Activated naive CD4-positive, alpha-beta T cell treated with anti-CD3 and anti-CD28 coated beads, Interleukin-2, amount 10 ng/mL, durations not matched to agents 7 days and 5 days (primary cell): ENCODE data around the gene PTDSS2.

Experiments
- CTCF ChIA-PET: fragments of 350-600 bp; sonication (Branson Sonifier 250); formaldehyde crosslinking; loops from one replicate; lab custom pipeline; 2021; ENCODE audit warnings: antibody characterized with exemption; lab: Charles Lee
- DNase-seq: peaks from one replicate; pipeline ENCODE4 v3.0.0-alpha.2; 2020
- H3K27ac Mint-ChIP-seq: one replicate; pipeline ENCODE4 v1.8.0; 2021; ENCODE audit warnings: mild to moderate bottlenecking, moderate library complexity, mixed read lengths
- H3K27me3 Mint-ChIP-seq: one replicate; pipeline ENCODE4 v1.8.0; 2021; ENCODE audit warnings: mild to moderate bottlenecking, mixed read lengths
- H3K36me3 Mint-ChIP-seq: one replicate; pipeline ENCODE4 v1.8.0; 2021; ENCODE audit warnings: mixed read lengths
- H3K4me1 Mint-ChIP-seq: one replicate; pipeline ENCODE4 v1.8.0; 2021; ENCODE audit warnings: mixed read lengths
- H3K4me3 Mint-ChIP-seq: one replicate; pipeline ENCODE4 v1.8.0; 2021; ENCODE audit warnings: mild to moderate bottlenecking, moderate library complexity, mixed read lengths
- H3K9me3 Mint-ChIP-seq: one replicate; pipeline ENCODE4 v1.8.0; 2021; ENCODE audit warnings: mixed read lengths

The PTDSS2 gene

DNA sequence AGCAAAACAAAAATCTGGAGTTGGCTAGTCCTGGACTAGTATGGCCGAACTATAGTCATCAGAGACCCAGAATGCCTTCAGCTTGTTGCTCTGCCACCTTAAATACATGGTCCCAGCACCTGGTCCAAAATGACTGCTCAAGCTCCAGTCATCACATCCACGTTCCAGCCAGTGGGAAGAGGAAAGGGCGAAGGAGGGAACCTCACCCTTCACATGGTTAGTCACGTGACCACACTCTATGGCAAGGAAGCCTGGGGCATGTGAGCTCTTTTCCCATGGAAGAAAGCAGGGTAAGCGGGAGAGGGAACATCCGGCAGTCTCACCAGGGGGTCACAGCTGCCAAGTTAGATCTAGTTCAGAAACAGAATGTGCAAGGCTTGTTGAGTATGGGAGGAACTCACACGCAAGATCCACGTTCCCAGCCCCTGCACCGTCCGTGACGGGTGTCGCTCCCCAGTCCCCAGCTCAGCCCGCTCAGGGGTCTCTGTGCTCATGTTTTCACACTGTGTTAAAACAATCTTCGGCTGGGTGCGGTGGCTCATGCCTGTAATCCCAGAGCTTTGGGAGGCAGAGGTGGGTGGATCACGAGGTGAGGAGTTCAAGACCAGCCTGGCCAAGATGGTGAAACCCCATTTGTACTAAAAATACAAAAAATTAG is 6.4 kb upstream of the PTDSS2 start:
- Mint-ChIP-seq H3K36me3 (no peaks in the 10 kb centered on the region), H3K9me3 (no peaks in the 10 kb centered on the region), H3K4me1 (peaks cover 33% of the 10 kb centered on the region), H3K4me3 (no peak overlapping the region), H3K27ac (no peak overlapping the region), H3K27me3 (peaks cover 37% of the 10 kb centered on the region)
- no peak for DNase-seq
- CTCF ChIA-PET = interaction anchor here (1.1 kb wide), 1 partner anchor 75 kb away, joined by 3 read pairs; no protein-coding TSS in a partner anchor

GRCh38 chr11:444396-445144 is 5.5 kb upstream of the PTDSS2 start:
- H3K4me3 Mint-ChIP-seq = no peak overlapping the region
- no peak for DNase-seq
- CTCF ChIA-PET = no interaction called here
- H3K27me3 Mint-ChIP-seq = peaks cover 37% of the 10 kb centered on the region
- H3K4me1 Mint-ChIP-seq = peaks cover 34% of the 10 kb centered on the region
- H3K27ac Mint-ChIP-seq = no peak overlapping the region
- H3K9me3 Mint-ChIP-seq = no peaks in the 10 kb centered on the region
- H3K36me3 Mint-ChIP-seq = no peaks in the 10 kb centered on the region

GRCh38 chr11:445765-446588 is 4.1 kb upstream of the PTDSS2 start:
- peaks cover 40% of the 10 kb centered on the region for H3K27me3 Mint-ChIP-seq
- peak overlapping the region; percentile 45 for H3K27ac Mint-ChIP-seq
- CTCF ChIA-PET = no interaction called here
- no peak for DNase-seq
- peaks cover 2% of the 10 kb centered on the region for H3K36me3 Mint-ChIP-seq
- peaks cover 26% of the 10 kb centered on the region for H3K4me1 Mint-ChIP-seq
- H3K9me3 Mint-ChIP-seq = no peaks in the 10 kb centered on the region
- H3K4me3 Mint-ChIP-seq = no peak overlapping the region

GRCh38 chr11:446891-447290 is 3.2 kb upstream of the PTDSS2 start:
- Mint-ChIP-seq H3K4me1 (peaks cover 30% of the 10 kb centered on the region), H3K4me3 (no peak overlapping the region), H3K27me3 (peaks cover 39% of the 10 kb centered on the region), H3K9me3 (no peaks in the 10 kb centered on the region), H3K27ac (no peak overlapping the region), H3K36me3 (peaks cover 2% of the 10 kb centered on the region)
- CTCF ChIA-PET = no interaction called here
- DNase-seq = no peak

GRCh38 chr11:447923-448731 is 2.0 kb upstream of the PTDSS2 start:
- Mint-ChIP-seq H3K27ac (peak overlapping the region; percentile 96), H3K36me3 (peaks cover 2% of the 10 kb centered on the region), H3K27me3 (peaks cover 32% of the 10 kb centered on the region), H3K4me3 (peak overlapping the region; percentile 88), H3K4me1 (peaks cover 28% of the 10 kb centered on the region), H3K9me3 (no peaks in the 10 kb centered on the region)
- CTCF ChIA-PET = interaction anchor here (0.6 to 4.3 kb wide), 21 partner anchors 8 to 274 kb away, joined by 3 to 37 read pairs (median 5); partner anchors contain the start of gene SIGIRR
- DNase-seq = peak; percentile 97

- CTCF ChIA-PET = interaction anchor here (0.8 to 4.3 kb wide), 9 partner anchors 11 to 200 kb away, joined by 3 to 37 read pairs (median 5); partner anchors contain the start of gene SIGIRR
- peak; percentile 90 for DNase-seq
- H3K9me3 Mint-ChIP-seq = no peaks in the 10 kb centered on the region
- H3K36me3 Mint-ChIP-seq = peaks cover 7% of the 10 kb centered on the region
- peak overlapping the region; percentile 93 for H3K27ac Mint-ChIP-seq
- H3K27me3 Mint-ChIP-seq = peaks cover 11% of the 10 kb centered on the region
- peak overlapping the region; percentile 86 for H3K4me3 Mint-ChIP-seq
- H3K4me1 Mint-ChIP-seq = peaks cover 33% of the 10 kb centered on the region
Measured at GRCh38 chr11:450809-451451, 851 bp downstream of the PTDSS2 start.

DNA sequence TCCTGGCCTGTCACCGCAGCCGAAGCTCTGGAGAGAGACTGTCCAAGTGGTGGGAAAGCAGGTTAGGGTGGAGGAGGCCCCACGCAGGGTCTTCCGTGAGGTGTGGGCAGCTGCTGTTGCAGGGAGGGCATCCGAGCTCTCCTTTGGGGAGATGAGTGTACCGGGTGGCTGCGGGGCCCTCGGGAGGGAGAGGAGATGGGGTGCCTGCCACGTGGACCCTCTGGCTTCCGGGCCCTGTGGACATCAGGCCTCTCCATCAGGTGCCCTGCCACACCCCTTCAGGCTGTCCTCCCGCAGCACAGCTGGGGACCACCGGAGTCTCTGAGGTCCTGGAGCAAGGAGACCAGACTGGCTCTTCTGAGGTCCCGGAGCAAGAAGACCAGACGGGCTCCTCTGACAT is 1.7 kb downstream of the PTDSS2 start:
- peak overlapping the region; percentile 86 for H3K4me3 Mint-ChIP-seq
- peaks cover 6% of the 10 kb centered on the region for H3K27me3 Mint-ChIP-seq
- peaks cover 12% of the 10 kb centered on the region for H3K36me3 Mint-ChIP-seq
- CTCF ChIA-PET = interaction anchor here (1.0 to 4.3 kb wide), 7 partner anchors 37 to 201 kb away, joined by 3 to 37 read pairs (median 4); partner anchors contain the start of gene SIGIRR
- peaks cover 41% of the 10 kb centered on the region for H3K4me1 Mint-ChIP-seq
- peak; percentile 20 for DNase-seq
- H3K9me3 Mint-ChIP-seq = no peaks in the 10 kb centered on the region
- no peak overlapping the region for H3K27ac Mint-ChIP-seq

- DNase-seq = no peak
- CTCF ChIA-PET = interaction anchor here (0.8 to 1.8 kb wide), 4 partner anchors 45 to 146 kb away, joined by 3 to 6 read pairs (median 4); no protein-coding TSS in a partner anchor
- Mint-ChIP-seq H3K9me3 (no peaks in the 10 kb centered on the region), H3K4me1 (peaks cover 46% of the 10 kb centered on the region), H3K27ac (no peak overlapping the region), H3K36me3 (peaks cover 14% of the 10 kb centered on the region), H3K27me3 (peaks cover 3% of the 10 kb centered on the region), H3K4me3 (no peak overlapping the region)
Measured at GRCh38 chr11:452203-452744, 2.2 kb downstream of the PTDSS2 start.

GRCh38 chr11:452916-453527 is 2.9 kb downstream of the PTDSS2 start:
- peaks cover 14% of the 10 kb centered on the region for H3K36me3 Mint-ChIP-seq
- H3K4me1 Mint-ChIP-seq = peaks cover 54% of the 10 kb centered on the region
- peaks cover 3% of the 10 kb centered on the region for H3K27me3 Mint-ChIP-seq
- no peaks in the 10 kb centered on the region for H3K9me3 Mint-ChIP-seq
- no peak for DNase-seq
- no peak overlapping the region for H3K4me3 Mint-ChIP-seq
- CTCF ChIA-PET = interaction anchor here (0.8 kb wide), 1 partner anchor 147 kb away, joined by 4 read pairs; no protein-coding TSS in a partner anchor
- H3K27ac Mint-ChIP-seq = no peak overlapping the region

DNA sequence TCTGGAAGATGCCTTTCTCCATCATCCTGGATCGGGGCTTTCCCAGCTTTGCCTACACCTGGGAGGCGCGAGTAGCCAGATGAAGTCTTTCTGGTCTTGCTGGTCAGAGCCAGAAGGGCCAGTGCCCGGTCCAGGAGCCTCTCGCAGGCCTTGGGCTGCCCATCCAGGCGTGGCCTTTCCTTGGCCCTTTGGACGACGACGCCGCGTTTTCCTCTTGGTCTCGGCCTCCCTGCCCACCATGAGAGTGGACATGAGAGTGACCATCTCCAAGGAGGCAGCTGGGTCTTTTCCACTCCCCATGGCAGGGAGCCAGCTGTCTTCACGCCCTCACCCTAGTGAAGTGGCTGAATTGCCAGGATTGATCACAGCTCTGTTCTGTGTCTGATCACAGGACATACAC is 3.5 kb downstream of the PTDSS2 start:
- Mint-ChIP-seq H3K36me3 (peaks cover 14% of the 10 kb centered on the region), H3K27ac (no peak overlapping the region), H3K4me3 (no peak overlapping the region), H3K27me3 (peaks cover 3% of the 10 kb centered on the region), H3K4me1 (peaks cover 51% of the 10 kb centered on the region), H3K9me3 (no peaks in the 10 kb centered on the region)
- DNase-seq = no peak
- CTCF ChIA-PET = no interaction called here

DNA sequence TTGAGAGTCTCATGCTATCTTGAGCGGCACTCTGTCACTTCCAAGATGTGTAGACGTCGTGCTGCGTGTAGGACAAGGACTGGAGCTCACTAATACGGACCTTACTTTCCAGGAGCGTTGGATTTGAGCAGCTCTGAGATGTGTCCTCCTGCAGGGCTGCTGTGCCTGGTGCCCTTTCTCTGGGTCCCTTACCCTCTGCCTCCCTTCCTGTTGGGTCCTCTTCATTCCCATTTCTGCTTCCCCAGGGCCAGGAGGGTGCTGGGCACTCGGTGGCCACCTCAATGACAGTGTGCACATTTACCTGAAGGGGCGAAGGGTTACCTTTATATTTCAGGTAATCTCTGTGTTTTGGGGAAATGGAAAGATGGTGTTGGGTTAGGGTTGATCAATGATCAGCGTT is 4.0 kb downstream of the PTDSS2 start:
- Mint-ChIP-seq H3K27ac (no peak overlapping the region), H3K4me3 (no peak overlapping the region), H3K4me1 (peaks cover 47% of the 10 kb centered on the region), H3K27me3 (peaks cover 3% of the 10 kb centered on the region), H3K9me3 (no peaks in the 10 kb centered on the region), H3K36me3 (peaks cover 14% of the 10 kb centered on the region)
- CTCF ChIA-PET = no interaction called here
- no peak for DNase-seq

DNA sequence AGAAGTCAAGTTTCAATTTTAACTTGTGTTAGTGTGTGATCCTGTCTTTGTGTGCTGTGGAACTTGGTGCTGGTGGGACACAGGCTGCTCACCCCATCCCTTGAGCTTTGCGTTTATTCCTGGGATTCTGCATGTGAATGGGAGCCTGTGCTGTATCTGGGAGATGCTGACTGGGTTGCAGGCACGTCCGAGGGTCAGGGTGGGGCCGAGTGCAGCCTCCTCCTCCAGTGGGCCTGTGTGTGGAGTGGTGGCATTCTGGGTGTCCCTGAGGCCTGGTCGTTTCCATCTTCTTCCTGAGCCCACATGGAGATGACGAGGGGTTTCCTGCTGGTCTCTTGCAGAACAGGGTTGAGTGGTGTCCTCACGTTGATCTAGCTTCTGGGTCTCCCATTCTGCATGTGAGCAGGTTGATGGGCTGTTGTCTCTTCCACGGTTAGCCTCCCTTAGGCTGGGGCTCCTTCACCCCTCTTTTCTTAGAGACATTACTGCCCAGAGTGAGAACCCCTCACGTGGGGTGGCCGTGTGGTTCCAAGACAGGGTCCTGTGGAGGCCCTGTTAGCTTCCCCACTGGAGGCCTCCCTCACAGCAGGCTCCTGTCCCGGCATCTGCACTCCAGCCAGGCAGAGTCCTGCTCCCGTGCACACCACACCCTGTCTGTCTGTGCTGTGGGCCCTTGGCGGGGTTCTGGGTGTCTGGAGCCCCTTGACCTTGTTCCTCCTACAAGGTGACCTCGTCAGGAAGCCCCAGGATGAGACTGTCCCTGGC is 4.9 kb downstream of the PTDSS2 start:
- CTCF ChIA-PET = no interaction called here
- H3K36me3 Mint-ChIP-seq = peaks cover 14% of the 10 kb centered on the region

More for the DNA sequence above, 4.9 kb downstream of the PTDSS2 start:
- H3K4me3 Mint-ChIP-seq = no peak overlapping the region
- no peak for DNase-seq
- peaks cover 40% of the 10 kb centered on the region for H3K4me1 Mint-ChIP-seq
- H3K27me3 Mint-ChIP-seq = peaks cover 1% of the 10 kb centered on the region
- H3K27ac Mint-ChIP-seq = peak overlapping the region; percentile 58
- no peaks in the 10 kb centered on the region for H3K9me3 Mint-ChIP-seq
